ENCODE measurements around the gene TCF3. TPM values are rescaled to one million over a fixed set of nuclear protein-coding genes. Genes with fewer than 3 reads are reported as not detected.

The TCF3 gene
- total and polyA plus RNA-seq, 2 of the 8 experiments (the other 6 are each of a cell fraction or from before 2014, with no cell fraction given): 241 to 348 TPM

- ChIA-PET CTCF (ENCODE audit: partially characterized antibody) (interaction anchor here (0.6 to 1.1 kb wide), 2 partner anchors 11 to 30 kb away, joined by 3 read pairs; no protein-coding TSS in a partner anchor), POLR2A (ENCODE audit: partially characterized antibody) (interaction anchor here (0.8 to 2.7 kb wide), 7 partner anchors 12 to 156 kb away, joined by 3 to 8 read pairs (median 3); partner anchors contain the start of gene MBD3)
- no peak for DNase-seq (ENCODE audit: low read depth in 1 of 2, low spot score in 2 of 2)
- Histone ChIP-seq H3K4ac (replicated peaks; ENCODE audit: insufficient read length, low read depth, low read length) (no peak overlapping the region), H4K20me1 (replicated peaks in 1 of 2; ENCODE audit: control insufficient read depth in 1 of 2, insufficient read depth in 2 of 2, low read length in 2 of 2) (peaks cover 11 to 28% of the 10 kb centered on the region in 2 experiments), H2AK5ac (ENCODE audit: low read depth, low read length) (no peak overlapping the region), H4K91ac (replicated peaks; ENCODE audit: insufficient read length, low read length) (no peak overlapping the region), H4K5ac (ENCODE audit: insufficient read length, low read depth, low read length) (no peak overlapping the region), H3K18ac (ENCODE audit: extremely low read depth, low read length) (no peak overlapping the region), H2AFZ (ENCODE audit: low read length) (no peak overlapping the region), H3K79me2 (ENCODE audit: control insufficient read depth in 1 of 2, insufficient read depth in 2 of 2, low read length in 2 of 2) (no peaks in the 10 kb centered on the region), H3K14ac (ENCODE audit: insufficient read length) (no peak overlapping the region), H4K8ac (ENCODE audit: extremely low read depth, insufficient read depth, low read length) (no peak overlapping the region), H3K4me2 (ENCODE audit: insufficient read depth in 1 of 2, low read depth in 2 of 2, low read length in 2 of 2) (no peak overlapping the region), H3K4me1 (replicated peaks in 1 of 4; ENCODE audit: control insufficient read depth in 3 of 4, insufficient read depth in 4 of 4, low read length in 3 of 4) (peaks cover 0 to under 1% (median under 1%) of the 10 kb centered on the region in 4 experiments; a peak in 6 of 7 replicates), H2BK120ac (replicated peaks; ENCODE audit: low read depth, low read length) (no peak overlapping the region), H3K36me3 (ENCODE audit: control insufficient read depth in 2 of 4, insufficient read depth in 4 of 4, low read length in 3 of 4) (peaks cover 37 to 61% (median 50%) of the 10 kb centered on the region in 4 experiments), H3K79me1 (ENCODE audit: low read depth, low read length) (no peaks in the 10 kb centered on the region; the same call in 1 of the 2 replicates), H3K9ac (replicated peaks in 1 of 4; ENCODE audit: extremely low read depth in 1 of 4, low read depth in 3 of 4, low read length in 3 of 4) (no peak overlapping the region), H3K9me3 (ENCODE audit: insufficient read depth in 2 of 2, low read depth in 1 of 2, low read length in 1 of 2) (no peaks in the 10 kb centered on the region), H3K56ac (replicated peaks; ENCODE audit: insufficient read length, low read depth, low read length) (no peak overlapping the region), H3K27ac (ENCODE audit: low read depth, low read length) (no peak overlapping the region), H3K23ac (ENCODE audit: insufficient read length) (no peak overlapping the region), H2BK5ac (ENCODE audit: low read depth, low read length) (no peak overlapping the region), H2BK20ac (ENCODE audit: low read length) (no peak overlapping the region), H3K23me2 (ENCODE audit: low read depth, low read length) (peaks cover under 1% of the 10 kb centered on the region; the same call in 1 of the 2 replicates), H3K27me3 (replicated peaks in 1 of 4; ENCODE audit: control insufficient read depth in 3 of 4, extremely low read depth in 1 of 4, insufficient read depth in 3 of 4, low read length in 3 of 4) (no peaks in the 10 kb centered on the region), H2BK15ac (ENCODE audit: low read length) (no peak overlapping the region), H2BK12ac (ENCODE audit: low read depth, low read length) (no peak overlapping the region), H3K4me3 (ENCODE audit: extremely low read depth in 1 of 4, insufficient read depth in 2 of 4, low read depth in 3 of 4, low read length in 4 of 4) (no peak overlapping the region)
- WGBS, 2 experiments (ENCODE audit: extremely low coverage in 1 of 2, insufficient coverage in 1 of 2, insufficient read length in 1 of 2, insufficient replicate concordance in 2 of 2, low coverage in 1 of 2, low lambda C conversion rate in 2 of 2, missing lambda C conversion rate in 1 of 2): 96% methylated on average over 15 of the region's 15 CpGs; no CpG with 5 or more reads in 1 of the 2 experiments
- no peak for FAIRE-seq
- TF ChIP-seq RXRA (IDR thresholded peaks at IDR 0.05; ENCODE audit: insufficient read depth, low read depth, low read length) (no peak), CTCF (IDR thresholded peaks at IDR 0.05; ENCODE audit: control extremely low read depth in 1 of 3, insufficient read depth in 1 of 3, low read depth in 1 of 3, low read length in 3 of 3) (no peak), BACH1 (IDR thresholded peaks at IDR 0.05; ENCODE audit: low read length) (no peak), RNF2 (IDR thresholded peaks at IDR 0.05; ENCODE audit: borderline replicate concordance, low read depth, low read length, missing control alignments, poor library complexity, severe bottlenecking) (no peak), BRCA1 (IDR thresholded peaks at IDR 0.05; ENCODE audit: low read depth, low read length) (no peak), TAF7 (optimal IDR thresholded peaks at IDR 0.05; ENCODE audit: borderline replicate concordance, low read depth, low read length) (no peak), SUZ12 (IDR thresholded peaks at IDR 0.05; ENCODE audit: low read length) (no peak), TAF1 (IDR thresholded peaks at IDR 0.05; ENCODE audit: low read depth, low read length) (no peak), SIX5 (IDR thresholded peaks at IDR 0.05; ENCODE audit: low read depth, low read length) (no peak), SP4 (IDR thresholded peaks at IDR 0.05; ENCODE audit: low read length) (no peak), ZNF274 (IDR thresholded peaks at IDR 0.05; ENCODE audit: borderline replicate concordance, extremely low read depth, low read length) (no peak), ASH2L (IDR thresholded peaks at IDR 0.05; ENCODE audit: low read length) (no peak)
Measured at GRCh38 chr19:1611353-1611752, 41.1 kb downstream of the TCF3 start.

Measured in H1 (cell line).